Liver (tissue), 9 donors: ENCODE data around the gene ALKBH5. TPM values are rescaled to one million over a fixed set of nuclear protein-coding genes. Genes with fewer than 3 reads are reported as not detected.

Source experiments
- DNase-seq: peaks from one replicate; pipeline ENCODE4 v3.0.0-alpha.2; 2017; ENCODE audit warnings: low spot score
- H3K27ac ChIP-seq, 2 donors: one replicate each; pipeline ENCODE4 v1.7.0; 2013; ENCODE audit warnings: inconsistent platforms in 2 of 2, low read length in 2 of 2, control low read depth in 1 of 2, low read depth in 1 of 2, mild to moderate bottlenecking in 1 of 2
- H3K27me3 ChIP-seq, 4 donors: one replicate each; pipeline versions ENCODE4 v1.6.1 to v1.7.0; 2013; ENCODE audit warnings: low read length in 3 of 4, inconsistent platforms in 1 of 4, mild to moderate bottlenecking in 1 of 4, moderate library complexity in 1 of 4; ENCODE audit not compliant: control insufficient read depth in 4 of 4, insufficient read depth in 4 of 4
- H3K36me3 ChIP-seq, 4 donors: one replicate each; pipeline versions ENCODE4 v1.6.1 to v1.7.0; 2013; ENCODE audit warnings: low read length in 3 of 4, mild to moderate bottlenecking in 3 of 4, low read depth in 1 of 4, moderate library complexity in 1 of 4; ENCODE audit not compliant: control insufficient read depth in 4 of 4, insufficient read depth in 3 of 4
- H3K4me1 ChIP-seq, 4 donors: one replicate each; pipeline versions ENCODE4 v1.6.1 to v1.7.0; 2013; ENCODE audit warnings: low read length in 3 of 4, mild to moderate bottlenecking in 3 of 4, moderate library complexity in 1 of 4; ENCODE audit not compliant: control insufficient read depth in 4 of 4, insufficient read depth in 4 of 4
- H3K4me3 ChIP-seq, 3 donors: one replicate each; pipeline versions ENCODE4 v1.6.1 to v1.7.0; 2013; ENCODE audit warnings: low read length in 3 of 3, control low read depth in 1 of 3, low read depth in 1 of 3, mild to moderate bottlenecking in 1 of 3
- H3K9ac ChIP-seq, 2 donors: one replicate each; pipeline ENCODE4 v1.7.0; 2013; ENCODE audit warnings: low read length in 2 of 2, mild to moderate bottlenecking in 2 of 2, moderate library complexity in 2 of 2, control low read depth in 1 of 2, low read depth in 1 of 2
- H3K9me3 ChIP-seq, 4 donors: one replicate each; pipeline versions ENCODE4 v1.6.1 to v1.7.0; 2013; ENCODE audit warnings: low read length in 3 of 4; ENCODE audit not compliant: control insufficient read depth in 4 of 4
- CTCF ChIP-seq: fragments of 150-350 bp; IDR thresholded peaks from 2 replicates; pipeline ENCODE4 v1.5.1; 2017; ENCODE audit warnings: improper control_type of control experiment, low read depth, low read length; ENCODE audit not compliant: missing input control
- EGR1 ChIP-seq, 2 donors: IDR thresholded peaks; 2 replicates each; pipeline ENCODE4 v1.6.1; 2016 to 2018; ENCODE audit warnings: antibody characterized with exemption in 2 of 2, low read depth in 2 of 2
- FOXA1 ChIP-seq: IDR thresholded peaks from 2 replicates; pipeline ENCODE4 v1.6.1; 2016; ENCODE audit warnings: antibody characterized with exemption
- FOXA2 ChIP-seq: IDR thresholded peaks from 2 replicates; pipeline ENCODE4 v1.6.1; 2016; ENCODE audit warnings: antibody characterized with exemption
- GABPA ChIP-seq, 2 donors: IDR thresholded peaks in 1 of 2; conservative IDR thresholded peaks in 1 of 2; 2 replicates each; pipeline ENCODE4 v1.6.1; 2016; ENCODE audit warnings: antibody characterized with exemption in 2 of 2, mild to moderate bottlenecking in 1 of 2, moderate library complexity in 1 of 2
- HNF4A ChIP-seq, 2 donors: conservative IDR thresholded peaks; 2 replicates each; pipeline ENCODE4 v1.6.1; 2016; ENCODE audit warnings: antibody characterized with exemption in 2 of 2, mild to moderate bottlenecking in 2 of 2
- HNF4G ChIP-seq: IDR thresholded peaks from 2 replicates; pipeline ENCODE4 v1.6.1; 2016; ENCODE audit warnings: antibody characterized with exemption
- JUND ChIP-seq, 2 donors: IDR thresholded peaks; 2 replicates each; pipeline ENCODE4 v1.6.1; 2016; ENCODE audit warnings: antibody characterized with exemption in 2 of 2
- MAX ChIP-seq: IDR thresholded peaks from 2 replicates; pipeline ENCODE4 v1.6.1; 2016; ENCODE audit warnings: antibody characterized with exemption
- NR2F2 ChIP-seq: IDR thresholded peaks from 2 replicates; pipeline ENCODE4 v1.6.1; 2016; ENCODE audit warnings: antibody characterized with exemption
- RAD21 ChIP-seq, 2 donors: IDR thresholded peaks; 2 replicates each; pipeline ENCODE4 v1.6.1; 2016; ENCODE audit warnings: antibody characterized with exemption in 2 of 2, mild to moderate bottlenecking in 2 of 2
- REST ChIP-seq: IDR thresholded peaks from 2 replicates; pipeline ENCODE4 v1.6.1; 2016; ENCODE audit warnings: antibody characterized with exemption, mild to moderate bottlenecking
- RXRA ChIP-seq, 2 donors: IDR thresholded peaks; 2 replicates each; pipeline ENCODE4 v1.6.1; 2017 to 2018; ENCODE audit warnings: antibody characterized with exemption in 2 of 2, mild to moderate bottlenecking in 1 of 2
- SP1 ChIP-seq: IDR thresholded peaks from 2 replicates; pipeline ENCODE4 v1.6.1; 2018; ENCODE audit warnings: antibody characterized with exemption, mild to moderate bottlenecking
- TAF1 ChIP-seq: conservative IDR thresholded peaks from 2 replicates; pipeline ENCODE4 v1.6.1; 2016; ENCODE audit warnings: antibody characterized with exemption, mild to moderate bottlenecking
- YY1 ChIP-seq: IDR thresholded peaks from 2 replicates; pipeline ENCODE4 v1.6.1; 2016; ENCODE audit warnings: antibody characterized with exemption, mild to moderate bottlenecking
- WGBS: extraction: QIAGEN DNeasy Blood & Tissue Kit; methylation state at CpG from one replicate; pipeline ENCODE4 v1.1.7; 2013; 5-methylcytosine and 5-hydroxymethylcytosine counted together
- polyA plus RNA-seq, 2 donors: library from polyadenylated mRNA; stranded (reverse) in 1 of 2; unstranded in 1 of 2; fragments of 200-250 nt in 1 of 2; fragments of >200 nt in 1 of 2; fragmentation: Nextera tagmentation in 1 of 2; extraction: Ambion mirVana in 1 of 2; gene quantifications; one replicate each; pipeline versions ENCODE4 v1.2.1 to v1.2.3, GENCODE V29; 2013 to 2015
- total RNA-seq, 2 donors: library from RNA; depleted of rRNA; stranded (reverse); fragments of >200 nt; gene quantifications; one replicate each; pipeline ENCODE4 v1.2.3, GENCODE V29; 2014
- TF ChIP-seq, protein P1 (sequence below): IDR thresholded peaks from 2 replicates; pipeline ENCODE4 v1.6.1; 2016; ENCODE audit warnings: antibody characterized with exemption
- donor health status: healthy.
- donor health status: healthy.
- donor health status: healthy.
- donor health status: healthy.
- donor health status: healthy.

Gene ALKBH5
- total and polyA plus RNA-seq, 4 donors, result 30.5 to 67.8 (median 46.3) TPM

GRCh38 chr17:18256351-18256750 lies 72.7 kb downstream of the ALKBH5 start:
- Histone ChIP-seq H3K27me3 (no peaks in the 10 kb centered on the region), H3K27ac (no peak overlapping the region), H3K9ac (no peak overlapping the region), H3K4me3 (no peak overlapping the region), H3K36me3 (peaks cover 14 to 28% (median 27%) of the 10 kb centered on the region in 4 donors), H3K9me3 (no peaks in the 10 kb centered on the region), H3K4me1 (peaks cover 18 to 42% (median 26%) of the 10 kb centered on the region in 4 donors)
- DNase-seq, result no peak
- 83% methylated on average over 11 of the region's 11 CpGs for WGBS
- TF ChIP-seq TAF1, result no peak
- TF ChIP-seq FOXA2, result no peak
- no peak for TF ChIP-seq RXRA (IDR thresholded peaks at IDR 0.05)
- TF ChIP-seq CTCF, result no peak
- TF ChIP-seq FOXA1, result no peak
- TF ChIP-seq HNF4G, result no peak
- no peak for TF ChIP-seq NR2F2
- no peak for TF ChIP-seq HNF4A (conservative IDR thresholded peaks at IDR 0.05)
- TF ChIP-seq YY1, result no peak
- no peak for TF ChIP-seq REST
- no peak for TF ChIP-seq MAX
- no peak for TF ChIP-seq JUND (IDR thresholded peaks at IDR 0.05)
- no peak for TF ChIP-seq EGR1 (IDR thresholded peaks at IDR 0.05; ENCODE audit: low read depth in 2 of 2)
- TF ChIP-seq, protein P1, sequence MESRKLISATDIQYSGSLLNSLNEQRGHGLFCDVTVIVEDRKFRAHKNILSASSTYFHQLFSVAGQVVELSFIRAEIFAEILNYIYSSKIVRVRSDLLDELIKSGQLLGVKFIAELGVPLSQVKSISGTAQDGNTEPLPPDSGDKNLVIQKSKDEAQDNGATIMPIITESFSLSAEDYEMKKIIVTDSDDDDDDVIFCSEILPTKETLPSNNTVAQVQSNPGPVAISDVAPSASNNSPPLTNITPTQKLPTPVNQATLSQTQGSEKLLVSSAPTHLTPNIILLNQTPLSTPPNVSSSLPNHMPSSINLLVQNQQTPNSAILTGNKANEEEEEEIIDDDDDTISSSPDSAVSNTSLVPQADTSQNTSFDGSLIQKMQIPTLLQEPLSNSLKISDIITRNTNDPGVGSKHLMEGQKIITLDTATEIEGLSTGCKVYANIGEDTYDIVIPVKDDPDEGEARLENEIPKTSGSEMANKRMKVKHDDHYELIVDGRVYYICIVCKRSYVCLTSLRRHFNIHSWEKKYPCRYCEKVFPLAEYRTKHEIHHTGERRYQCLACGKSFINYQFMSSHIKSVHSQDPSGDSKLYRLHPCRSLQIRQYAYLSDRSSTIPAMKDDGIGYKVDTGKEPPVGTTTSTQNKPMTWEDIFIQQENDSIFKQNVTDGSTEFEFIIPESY, result no peak
- no peak for TF ChIP-seq GABPA (IDR thresholded peaks at IDR 0.05 in 1 of 2, conservative IDR thresholded peaks at IDR 0.05 in 1 of 2)
- TF ChIP-seq RAD21 (IDR thresholded peaks at IDR 0.05), result no peak
- TF ChIP-seq SP1, result no peak

- Histone ChIP-seq H3K36me3 (peaks cover 11 to 27% (median 24%) of the 10 kb centered on the region in 4 donors), H3K27me3 (no peaks in the 10 kb centered on the region), H3K9me3 (no peaks in the 10 kb centered on the region), H3K9ac (no peak overlapping the region), H3K27ac (no peak overlapping the region), H3K4me3 (no peak overlapping the region), H3K4me1 (peaks cover 22 to 46% (median 30%) of the 10 kb centered on the region in 4 donors)
- TF ChIP-seq YY1, result no peak
- no peak for TF ChIP-seq EGR1 (IDR thresholded peaks at IDR 0.05; ENCODE audit: low read depth in 2 of 2)
- TF ChIP-seq HNF4A (conservative IDR thresholded peaks at IDR 0.05), result no peak
- TF ChIP-seq GABPA (IDR thresholded peaks at IDR 0.05 in 1 of 2, conservative IDR thresholded peaks at IDR 0.05 in 1 of 2), result no peak
- no peak for TF ChIP-seq NR2F2
- no peak for TF ChIP-seq RXRA (IDR thresholded peaks at IDR 0.05)
- TF ChIP-seq JUND (IDR thresholded peaks at IDR 0.05), result no peak
- TF ChIP-seq FOXA2, result no peak
- TF ChIP-seq HNF4G, result no peak
- WGBS, result 90% methylated on average over 7 of the region's 7 CpGs
- DNase-seq, result no peak
Measured at GRCh38 chr17:18256776-18257175, 73.1 kb downstream of the ALKBH5 start.
